ENCODE data around the gene MYO18B.

DNA sequence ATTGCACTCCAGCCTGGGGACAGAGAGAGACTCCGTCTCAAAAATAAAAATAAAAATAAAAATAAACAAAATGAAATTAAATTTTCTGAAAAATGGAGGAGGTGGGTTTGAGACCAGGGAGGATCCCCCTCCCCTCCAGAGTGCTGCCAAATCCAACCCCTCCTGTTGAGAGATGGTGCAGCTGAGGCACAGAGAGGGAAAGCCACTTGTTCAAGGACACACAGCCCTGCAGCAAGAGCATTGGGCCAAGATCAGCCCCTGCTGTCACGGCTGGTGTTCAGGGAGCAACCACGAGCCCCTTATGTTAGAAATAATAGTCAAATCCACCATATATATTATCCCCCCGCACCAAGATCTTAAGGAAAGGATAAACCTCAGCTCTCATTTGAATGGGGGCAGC, 2.7 kb downstream of the MYO18B start:
- TF ChIP-seq, protein P1, sequence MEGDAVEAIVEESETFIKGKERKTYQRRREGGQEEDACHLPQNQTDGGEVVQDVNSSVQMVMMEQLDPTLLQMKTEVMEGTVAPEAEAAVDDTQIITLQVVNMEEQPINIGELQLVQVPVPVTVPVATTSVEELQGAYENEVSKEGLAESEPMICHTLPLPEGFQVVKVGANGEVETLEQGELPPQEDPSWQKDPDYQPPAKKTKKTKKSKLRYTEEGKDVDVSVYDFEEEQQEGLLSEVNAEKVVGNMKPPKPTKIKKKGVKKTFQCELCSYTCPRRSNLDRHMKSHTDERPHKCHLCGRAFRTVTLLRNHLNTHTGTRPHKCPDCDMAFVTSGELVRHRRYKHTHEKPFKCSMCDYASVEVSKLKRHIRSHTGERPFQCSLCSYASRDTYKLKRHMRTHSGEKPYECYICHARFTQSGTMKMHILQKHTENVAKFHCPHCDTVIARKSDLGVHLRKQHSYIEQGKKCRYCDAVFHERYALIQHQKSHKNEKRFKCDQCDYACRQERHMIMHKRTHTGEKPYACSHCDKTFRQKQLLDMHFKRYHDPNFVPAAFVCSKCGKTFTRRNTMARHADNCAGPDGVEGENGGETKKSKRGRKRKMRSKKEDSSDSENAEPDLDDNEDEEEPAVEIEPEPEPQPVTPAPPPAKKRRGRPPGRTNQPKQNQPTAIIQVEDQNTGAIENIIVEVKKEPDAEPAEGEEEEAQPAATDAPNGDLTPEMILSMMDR (IDR thresholded peaks at IDR 0.05; ENCODE audit: insufficient read depth, low read length), result no peak
- no peak for TF ChIP-seq POLR2AphosphoS5 (IDR thresholded peaks at IDR 0.05; ENCODE audit: low read depth)
